OCI-LY7 (cell line): ENCODE data around the gene HS3ST3A1. TPM values are rescaled to one million over a fixed set of nuclear protein-coding genes. Genes with fewer than 3 reads are reported as not detected.
"Not testable (repeated sequence)": the region's sequence is repeated elsewhere in the genome, so short reads cannot be mapped to it uniquely, and the experiment has no call there.

Experiments used
- BruUV-seq: library from RNA; stranded (reverse); fragments of 400-500 nt; replicated peaks from 2 replicates; lab custom pipeline; 2021; lab: Mats Ljungman, UMichigan
- CTCF ChIA-PET: fragments of 300-600 bp; sonication (Branson Sonifier 250); formaldehyde crosslinking; loops from one replicate; lab custom pipeline; 2022; ENCODE audit warnings: antibody characterized with exemption; ENCODE audit not compliant: unreplicated experiment; lab: Charles Lee
- POLR2A ChIA-PET: fragments of 300-600 bp; sonication (Branson Sonifier 250); formaldehyde crosslinking; loops from one replicate; lab custom pipeline; 2022; ENCODE audit warnings: antibody characterized with exemption; lab: Charles Lee
- DNase-seq: peaks from one replicate; pipeline ENCODE4 v3.0.0-alpha.2; 2015; ENCODE audit warnings: low spot score
- H2AFZ ChIP-seq: fragments of 200-600 bp; sonication (generic), shearing (Covaris generic); 2 replicates; pipeline ENCODE4 v1.6.1; 2014; ENCODE audit warnings: mild to moderate bottlenecking, antibody characterized with exemption, low read length, moderate library complexity
- H3K27ac ChIP-seq: fragments of 200-600 bp; sonication (generic); 2 replicates; pipeline ENCODE4 v1.5.1; 2014; ENCODE audit warnings: mixed run types, low read depth, mild to moderate bottlenecking, moderate library complexity, low read length, inconsistent platforms; ENCODE audit not compliant: poor library complexity, severe bottlenecking
- H3K36me3 ChIP-seq: fragments of 200-600 bp; sonication (generic); 2 replicates; pipeline ENCODE4 v1.6.1; 2014; ENCODE audit warnings: mild to moderate bottlenecking, antibody characterized with exemption, low read length, moderate library complexity, mixed read lengths; ENCODE audit not compliant: insufficient read depth
- H3K4me1 ChIP-seq: fragments of 200-600 bp; sonication (generic); 2 replicates; pipeline ENCODE4 v1.5.1; 2014; ENCODE audit warnings: mild to moderate bottlenecking, low read length; ENCODE audit not compliant: insufficient read depth, poor library complexity, severe bottlenecking
- H3K4me2 ChIP-seq: fragments of 200-600 bp; sonication (generic); 2 replicates; pipeline ENCODE4 v1.6.1; 2014; ENCODE audit warnings: mild to moderate bottlenecking, low read length
- H3K4me3 ChIP-seq: fragments of 200-600 bp; sonication (generic); 2 replicates; pipeline ENCODE4 v1.5.1; 2014; ENCODE audit warnings: mild to moderate bottlenecking, low read depth, low read length; ENCODE audit not compliant: poor library complexity, severe bottlenecking
- H3K79me2 ChIP-seq: fragments of 200-600 bp; sonication (generic); 2 replicates; pipeline ENCODE4 v1.6.1; 2016; ENCODE audit warnings: low read depth, mild to moderate bottlenecking, low read length, moderate library complexity, mixed read lengths; ENCODE audit not compliant: insufficient read depth
- H3K9me2 ChIP-seq: fragments of 200-600 bp; sonication (generic); 2 replicates; pipeline ENCODE4 v1.6.1; 2016; ENCODE audit warnings: mild to moderate bottlenecking, low read length, mixed read lengths; ENCODE audit not compliant: insufficient read depth
- H3K9me3 ChIP-seq: fragments of 200-600 bp; sonication (generic); 2 replicates; pipeline ENCODE4 v1.6.1; 2014; ENCODE audit warnings: mild to moderate bottlenecking, mixed run types, low read length, mixed read lengths
- H4K20me1 ChIP-seq: fragments of 200-600 bp; sonication (generic); 2 replicates; pipeline ENCODE4 v1.6.1; 2014; ENCODE audit warnings: mild to moderate bottlenecking, antibody characterized with exemption, low read length, moderate library complexity, mixed read lengths; ENCODE audit not compliant: insufficient read depth
- EZH2phosphoT487 ChIP-seq: fragments of 200-600 bp; sonication (generic); IDR thresholded peaks from 2 replicates; pipeline ENCODE4 v1.6.1; 2018; ENCODE audit warnings: low read depth, borderline replicate concordance, mild to moderate bottlenecking, mixed run types, antibody characterized with exemption, low read length, moderate library complexity, mixed read lengths
- intact Hi-C: fragments of 100-400 bp; cut with micrococcal nuclease; formaldehyde crosslinking; loops from one replicate; pipeline ENCODE4 v1.10.0; 2022; ENCODE audit not compliant: unreplicated experiment
- total RNA-seq, 2 experiments: library from RNA; depleted of rRNA in 1 of 2; stranded (reverse); fragments of >200 nt in 1 of 2; shearing (Covaris generic) in 1 of 2; gene quantifications; 2 replicates each; pipeline ENCODE4 v1.2.3, GENCODE V29; 2014 to 2022
- TF ChIP-seq, protein P1 (sequence below): fragments of 200-600 bp; sonication (generic); conservative IDR thresholded peaks from 2 replicates; pipeline ENCODE4 v1.5.1; 2014; ENCODE audit warnings: mild to moderate bottlenecking, antibody characterized with exemption, low read length, moderate library complexity, mixed read lengths

Gene HS3ST3A1
- total RNA-seq, 2 experiments from 2014 or later = 0.72 TPM; not detected in 1

DNA sequence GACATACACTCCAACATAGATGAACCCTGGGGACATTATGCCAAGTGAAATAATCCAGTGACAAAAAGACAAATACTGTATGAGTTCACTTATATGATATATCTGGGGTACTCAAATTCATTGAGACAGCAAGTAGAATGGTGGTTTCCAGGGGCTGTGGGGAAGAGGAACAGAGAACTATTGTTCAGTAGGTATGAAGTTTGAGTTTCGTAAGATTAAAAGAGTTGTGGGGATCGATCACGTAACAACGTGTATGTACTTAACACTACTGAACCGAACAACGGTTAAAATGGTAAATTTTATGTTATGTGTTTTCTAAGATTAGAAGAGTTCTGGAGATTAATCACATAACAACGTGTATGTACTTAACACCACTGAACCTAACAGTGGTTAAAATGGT lies 100.8 kb downstream of the HS3ST3A1 start:
- Histone ChIP-seq H3K27ac (no peak overlapping the region), H2AFZ (no peak overlapping the region), H3K36me3 (no peaks in the 10 kb centered on the region), H3K4me2 (no peak overlapping the region), H4K20me1 (no peaks in the 10 kb centered on the region), H3K9me3 (no peaks in the 10 kb centered on the region), H3K9me2 (no peaks in the 10 kb centered on the region), H3K4me1 (no peaks in the 10 kb centered on the region), H3K4me3 (no peak overlapping the region), H3K79me2 (no peaks in the 10 kb centered on the region)
- TF ChIP-seq, protein P1, sequence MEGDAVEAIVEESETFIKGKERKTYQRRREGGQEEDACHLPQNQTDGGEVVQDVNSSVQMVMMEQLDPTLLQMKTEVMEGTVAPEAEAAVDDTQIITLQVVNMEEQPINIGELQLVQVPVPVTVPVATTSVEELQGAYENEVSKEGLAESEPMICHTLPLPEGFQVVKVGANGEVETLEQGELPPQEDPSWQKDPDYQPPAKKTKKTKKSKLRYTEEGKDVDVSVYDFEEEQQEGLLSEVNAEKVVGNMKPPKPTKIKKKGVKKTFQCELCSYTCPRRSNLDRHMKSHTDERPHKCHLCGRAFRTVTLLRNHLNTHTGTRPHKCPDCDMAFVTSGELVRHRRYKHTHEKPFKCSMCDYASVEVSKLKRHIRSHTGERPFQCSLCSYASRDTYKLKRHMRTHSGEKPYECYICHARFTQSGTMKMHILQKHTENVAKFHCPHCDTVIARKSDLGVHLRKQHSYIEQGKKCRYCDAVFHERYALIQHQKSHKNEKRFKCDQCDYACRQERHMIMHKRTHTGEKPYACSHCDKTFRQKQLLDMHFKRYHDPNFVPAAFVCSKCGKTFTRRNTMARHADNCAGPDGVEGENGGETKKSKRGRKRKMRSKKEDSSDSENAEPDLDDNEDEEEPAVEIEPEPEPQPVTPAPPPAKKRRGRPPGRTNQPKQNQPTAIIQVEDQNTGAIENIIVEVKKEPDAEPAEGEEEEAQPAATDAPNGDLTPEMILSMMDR = no peak
- TF ChIP-seq EZH2phosphoT487 = no peak
- no TSS peak for BruUV-seq
- ChIA-PET CTCF (no interaction called here), POLR2A (no interaction called here)
- intact Hi-C loops = no loop called here
- no peak for DNase-seq

DNA sequence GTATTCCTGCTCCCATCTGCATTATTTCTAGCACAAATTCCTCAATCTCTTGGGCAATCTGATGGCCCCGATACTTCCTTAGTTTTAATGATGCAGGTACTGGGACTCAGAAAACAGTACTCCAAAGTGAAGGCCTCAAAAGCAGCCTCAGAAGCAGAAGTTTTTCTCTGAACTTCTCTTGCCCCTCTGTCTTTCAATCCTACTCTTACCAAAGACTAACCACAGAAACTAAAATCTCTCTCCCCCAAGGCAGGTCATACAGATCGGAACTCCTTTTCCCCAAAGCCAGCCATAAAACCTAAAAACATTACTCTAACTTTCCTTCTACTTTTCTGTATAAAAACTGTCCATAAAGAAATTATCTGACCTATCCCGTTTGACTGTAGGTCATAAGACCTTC lies 103.5 kb downstream of the HS3ST3A1 start:
- Histone ChIP-seq H3K36me3 (no peaks in the 10 kb centered on the region), H3K9me3 (no peaks in the 10 kb centered on the region), H3K79me2 (no peaks in the 10 kb centered on the region), H3K4me1 (no peaks in the 10 kb centered on the region), H3K4me3 (no peak overlapping the region), H2AFZ (no peak overlapping the region), H3K27ac (no peak overlapping the region), H3K9me2 (no peaks in the 10 kb centered on the region), H3K4me2 (no peak overlapping the region), H4K20me1 (no peaks in the 10 kb centered on the region)
- ChIA-PET CTCF (no interaction called here), POLR2A (interaction anchor here (0.6 kb wide), 1 partner anchor 833 kb away, joined by 3 read pairs; no protein-coding TSS in a partner anchor)
- intact Hi-C loops = no loop called here
- no peak for DNase-seq
- no peak for TF ChIP-seq EZH2phosphoT487
- BruUV-seq = no TSS peak

DNA sequence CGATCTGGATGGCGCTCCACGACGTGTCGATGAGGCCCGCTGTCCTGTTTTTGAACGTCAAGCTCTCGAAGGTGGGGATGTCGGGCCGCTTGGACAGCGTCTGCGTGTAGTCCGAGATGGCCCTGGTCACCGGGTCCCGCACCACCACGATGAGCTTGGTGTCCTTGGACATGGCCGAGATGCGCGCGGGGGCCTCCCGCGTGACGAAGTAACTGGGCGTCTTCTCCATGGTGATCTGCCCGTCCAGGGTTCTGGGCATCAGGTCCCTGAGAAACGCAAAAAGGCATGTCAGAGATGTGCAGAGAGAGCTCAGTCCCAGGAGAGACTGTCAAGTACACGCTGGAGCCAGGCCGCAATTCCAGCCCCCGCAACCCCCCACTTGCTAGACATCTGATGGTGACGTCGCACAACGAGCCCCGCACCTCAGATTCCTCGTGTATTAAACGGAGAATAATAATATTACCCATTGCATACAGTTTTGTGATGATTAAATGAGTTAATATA lies 105.1 kb downstream of the HS3ST3A1 start:
- H3K4me3 ChIP-seq, DNase-seq, H2AFZ ChIP-seq, H3K27ac ChIP-seq, intact Hi-C loops, POLR2A ChIA-PET, H3K9me3 ChIP-seq, H3K9me2 ChIP-seq, BruUV-seq, H3K36me3 ChIP-seq, CTCF ChIA-PET, H3K4me1 ChIP-seq, H4K20me1 ChIP-seq, H3K79me2 ChIP-seq, H3K4me2 ChIP-seq: not testable (repeated sequence)

DNA sequence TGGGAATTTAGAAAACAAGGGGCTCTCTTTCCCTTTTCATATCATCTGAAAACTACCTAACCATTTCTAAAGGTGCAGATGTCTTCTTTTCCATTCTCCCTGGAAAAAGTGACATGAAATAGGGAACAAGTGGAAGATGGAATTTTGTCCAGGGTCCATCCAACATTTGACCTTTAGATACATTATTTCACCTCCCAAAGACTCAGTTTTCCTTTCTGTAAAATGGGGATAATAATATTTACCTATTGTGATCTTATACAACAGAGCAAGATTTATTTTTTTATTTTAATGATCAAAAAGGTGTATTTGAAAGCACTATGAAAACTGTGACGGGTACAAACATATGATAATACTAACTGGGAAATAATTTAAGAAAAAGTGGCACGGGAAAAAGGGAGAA lies 106.3 kb downstream of the HS3ST3A1 start:
- ChIA-PET POLR2A (interaction anchor here (1.2 kb wide), 1 partner anchor 34 kb away, joined by 3 read pairs; no protein-coding TSS in a partner anchor), CTCF (no interaction called here)
- no peak overlapping the region for H3K4me3 ChIP-seq
- no peak for TF ChIP-seq EZH2phosphoT487
- TF ChIP-seq, protein P1 = no peak
- BruUV-seq = no TSS peak
- no peak overlapping the region for H2AFZ ChIP-seq
- no peaks in the 10 kb centered on the region for H3K4me1 ChIP-seq
- no peaks in the 10 kb centered on the region for H3K9me2 ChIP-seq
- no peak overlapping the region for H3K27ac ChIP-seq
- intact Hi-C loops = no loop called here
- H3K36me3 ChIP-seq = no peaks in the 10 kb centered on the region
- H4K20me1 ChIP-seq = no peaks in the 10 kb centered on the region
- H3K79me2 ChIP-seq = no peaks in the 10 kb centered on the region
- DNase-seq = no peak
- H3K9me3 ChIP-seq = no peaks in the 10 kb centered on the region
- H3K4me2 ChIP-seq = no peak overlapping the region
